ENCODE data around the gene RSBN1.
A peak's percentile ranks its signal among the peaks of the same experiment; 100 is the strongest.
"Not testable (repeated sequence)": the region's sequence is repeated elsewhere in the genome, so short reads cannot be mapped to it uniquely, and the experiment has no call there.

The RSBN1 gene

GRCh38 chr1:113783254-113784103, 28.8 kb downstream of the RSBN1 start:
- no peak for DNase-seq (ENCODE audit: low read depth in 1 of 2, low spot score in 1 of 2)

GRCh38 chr1:113782406-113782805, 29.9 kb downstream of the RSBN1 start:
- no peak for DNase-seq (ENCODE audit: low read depth in 1 of 2, low spot score in 1 of 2)

- no peak for DNase-seq (ENCODE audit: low read depth in 1 of 2, low spot score in 1 of 2)
These were observed 31.7 kb downstream of the RSBN1 start for GRCh38 chr1:113780374-113781146.

- no peak for DNase-seq (ENCODE audit: low read depth in 1 of 2, low spot score in 1 of 2)
These were observed 32.7 kb downstream of the RSBN1 start for GRCh38 chr1:113779542-113779941.

GRCh38 chr1:113777561-113777960, 34.7 kb downstream of the RSBN1 start:
- no peak for DNase-seq (ENCODE audit: low read depth in 1 of 2, low spot score in 1 of 2)

- DNase-seq (ENCODE audit: low read depth in 1 of 2, low spot score in 1 of 2): no peak
These were observed 42.2 kb downstream of the RSBN1 start for GRCh38 chr1:113770031-113770430.

GRCh38 chr1:113769601-113769970, 42.7 kb downstream of the RSBN1 start:
- DNase-seq (ENCODE audit: low read depth in 1 of 2, low spot score in 1 of 2): no peak

GRCh38 chr1:113768916-113769600, 43.2 kb downstream of the RSBN1 start:
- DNase-seq (ENCODE audit: low read depth in 1 of 2, low spot score in 1 of 2): no peak

- DNase-seq (ENCODE audit: low read depth in 1 of 2, low spot score in 1 of 2): no peak
These were observed 46.7 kb downstream of the RSBN1 start for GRCh38 chr1:113765306-113766230.

- DNase-seq (ENCODE audit: low read depth in 1 of 2, low spot score in 1 of 2): no peak
These were observed 48.6 kb downstream of the RSBN1 start for GRCh38 chr1:113763661-113764060.

- DNase-seq (ENCODE audit: low read depth in 1 of 2, low spot score in 1 of 2): no peak
These were observed 50.3 kb downstream of the RSBN1 start for GRCh38 chr1:113761937-113762336.

- no peak for DNase-seq (ENCODE audit: low read depth in 1 of 2, low spot score in 1 of 2)
These were observed 51.9 kb downstream of the RSBN1 start for GRCh38 chr1:113760102-113761080.

GRCh38 chr1:113759333-113760101, 52.8 kb downstream of the RSBN1 start, which contains the start of gene PHTF1:
TSS of gene PHTF1 (minus strand) at chr1:113759486. CDS start at chr1:113758703, 783 bp downstream.
- peak in 1 of 2 donors; percentile 27 for DNase-seq (ENCODE audit: low read depth in 1 of 2, low spot score in 1 of 2)

- DNase-seq (ENCODE audit: low read depth in 1 of 2, low spot score in 1 of 2): peak in 1 of 2 donors; percentile 21
These were observed 53.5 kb downstream of the RSBN1 start for GRCh38 chr1:113758631-113759332.

GRCh38 chr1:113756461-113756860, 55.8 kb downstream of the RSBN1 start:
- DNase-seq (ENCODE audit: low read depth in 1 of 2, low spot score in 1 of 2): no peak

- DNase-seq (ENCODE audit: low read depth in 1 of 2, low spot score in 1 of 2): not testable (repeated sequence)
These were observed 58.9 kb downstream of the RSBN1 start for GRCh38 chr1:113753333-113753732.

- DNase-seq (ENCODE audit: low read depth in 1 of 2, low spot score in 1 of 2): no peak
These were observed 60.8 kb downstream of the RSBN1 start for GRCh38 chr1:113751516-113751915.

- no peak for DNase-seq (ENCODE audit: low read depth in 1 of 2, low spot score in 1 of 2)
These were observed 61.2 kb downstream of the RSBN1 start for GRCh38 chr1:113751114-113751513.

Data from stimulated activated CD4-positive, alpha-beta T cell treated with anti-CD3 and anti-CD28 coated beads, Interleukin-15, amount 100 ng/mL, for 1 hour (primary cell).